Measurements from ENCODE around the gene GLIS1. TPM values are rescaled to one million over a fixed set of nuclear protein-coding genes. Genes with fewer than 3 reads are reported as not detected.

Gene GLIS1
- total RNA-seq, 1 donor from 2014 or later: 0.07 TPM

DNA sequence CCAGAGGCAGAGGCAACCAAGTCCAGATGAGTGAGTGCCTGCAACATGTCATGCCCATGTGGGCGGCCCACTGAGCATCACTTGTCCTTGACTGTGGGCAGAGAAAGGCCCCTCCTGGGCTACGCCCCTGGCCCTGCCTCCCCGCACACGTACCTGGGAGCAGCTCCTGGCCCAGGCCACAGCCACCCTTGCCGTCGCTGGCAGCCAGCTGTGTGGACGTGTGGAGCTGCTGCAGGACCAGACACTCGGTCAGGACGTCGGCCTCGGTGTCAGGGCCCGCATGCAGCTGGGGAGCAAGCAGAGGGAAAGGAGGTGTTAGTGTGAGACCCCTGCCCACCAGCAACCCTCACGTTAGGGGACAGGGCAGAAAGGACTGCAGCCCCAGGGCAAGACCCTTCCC lies 218.5 kb downstream of the GLIS1 start:
- no peak overlapping the region for H3K27ac ChIP-seq (ENCODE audit: low read depth, low read length)
- no peaks in the 10 kb centered on the region for H3K4me1 ChIP-seq (ENCODE audit: insufficient read depth, low read length)
- H3K27me3 ChIP-seq (ENCODE audit: insufficient read depth, low read length): no peaks in the 10 kb centered on the region

DNA sequence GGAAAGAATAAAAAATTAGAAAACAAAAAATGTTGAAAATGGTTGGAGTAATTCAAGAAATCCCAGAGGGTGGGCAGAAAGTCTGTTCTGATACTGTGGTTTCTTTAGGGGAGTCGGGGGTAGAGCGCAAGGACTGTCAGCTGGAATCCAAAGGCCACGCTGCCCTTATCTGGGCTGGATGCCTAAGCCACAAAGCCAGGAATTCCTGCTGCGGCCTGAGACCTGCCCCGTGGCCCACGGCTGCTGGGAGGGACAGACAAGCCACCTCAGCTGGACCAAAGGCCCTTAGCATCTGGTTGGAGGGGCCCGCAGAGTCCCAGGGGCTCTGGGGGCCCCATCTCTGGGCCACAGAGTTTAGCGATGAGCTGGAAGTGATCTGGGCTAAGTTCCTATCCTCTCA lies 219.5 kb downstream of the GLIS1 start:
- Histone ChIP-seq H3K36me3 (ENCODE audit: insufficient read depth, low read length) (peaks cover 12% of the 10 kb centered on the region), H4K20me1 (ENCODE audit: insufficient read depth, low read length) (peaks cover 89% of the 10 kb centered on the region), H3K4me2 (ENCODE audit: low read length) (no peak overlapping the region), H3K79me2 (ENCODE audit: insufficient read depth, low read length) (no peaks in the 10 kb centered on the region), H3K4me3 (ENCODE audit: insufficient read depth, low read depth, low read length) (no peak overlapping the region), H3K4me1 (ENCODE audit: insufficient read depth, low read length) (no peaks in the 10 kb centered on the region), H3K9me3 (ENCODE audit: insufficient read depth, low read depth, low read length) (no peaks in the 10 kb centered on the region), H2AFZ (ENCODE audit: low read depth, low read length) (no peak overlapping the region), H3K27ac (ENCODE audit: low read depth, low read length) (no peak overlapping the region), H3K9ac (ENCODE audit: low read length) (no peak overlapping the region), H3K27me3 (ENCODE audit: insufficient read depth, low read length) (no peaks in the 10 kb centered on the region)
- no peak for FAIRE-seq
- Mint-ChIP-seq H3K27me3 (ENCODE audit: low read depth, unreplicated experiment) (peaks cover 50% of the 10 kb centered on the region), H3K4me3 (ENCODE audit: unreplicated experiment) (no peak overlapping the region), H3K36me3 (ENCODE audit: low read depth, unreplicated experiment) (no peaks in the 10 kb centered on the region), H3K27ac (ENCODE audit: unreplicated experiment) (no peak overlapping the region), H3K4me1 (ENCODE audit: low read depth, unreplicated experiment) (peaks cover 6% of the 10 kb centered on the region), H3K9me3 (ENCODE audit: unreplicated experiment) (no peaks in the 10 kb centered on the region)
- TF ChIP-seq EZH2 (IDR thresholded peaks at IDR 0.05; ENCODE audit: insufficient read depth, low read length): no peak
- TF ChIP-seq, protein P1, sequence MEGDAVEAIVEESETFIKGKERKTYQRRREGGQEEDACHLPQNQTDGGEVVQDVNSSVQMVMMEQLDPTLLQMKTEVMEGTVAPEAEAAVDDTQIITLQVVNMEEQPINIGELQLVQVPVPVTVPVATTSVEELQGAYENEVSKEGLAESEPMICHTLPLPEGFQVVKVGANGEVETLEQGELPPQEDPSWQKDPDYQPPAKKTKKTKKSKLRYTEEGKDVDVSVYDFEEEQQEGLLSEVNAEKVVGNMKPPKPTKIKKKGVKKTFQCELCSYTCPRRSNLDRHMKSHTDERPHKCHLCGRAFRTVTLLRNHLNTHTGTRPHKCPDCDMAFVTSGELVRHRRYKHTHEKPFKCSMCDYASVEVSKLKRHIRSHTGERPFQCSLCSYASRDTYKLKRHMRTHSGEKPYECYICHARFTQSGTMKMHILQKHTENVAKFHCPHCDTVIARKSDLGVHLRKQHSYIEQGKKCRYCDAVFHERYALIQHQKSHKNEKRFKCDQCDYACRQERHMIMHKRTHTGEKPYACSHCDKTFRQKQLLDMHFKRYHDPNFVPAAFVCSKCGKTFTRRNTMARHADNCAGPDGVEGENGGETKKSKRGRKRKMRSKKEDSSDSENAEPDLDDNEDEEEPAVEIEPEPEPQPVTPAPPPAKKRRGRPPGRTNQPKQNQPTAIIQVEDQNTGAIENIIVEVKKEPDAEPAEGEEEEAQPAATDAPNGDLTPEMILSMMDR (IDR thresholded peaks at IDR 0.05; ENCODE audit: insufficient read depth, low read depth, low read length): no peak
- peak; percentile 40 for DNase-seq (ENCODE audit: low read depth)

More for the DNA sequence above, 218.5 kb downstream of the GLIS1 start:
- H3K79me2 ChIP-seq (ENCODE audit: insufficient read depth, low read length): no peaks in the 10 kb centered on the region
- Mint-ChIP-seq H3K4me1 (ENCODE audit: low read depth, unreplicated experiment) (peaks cover 6% of the 10 kb centered on the region), H3K27ac (ENCODE audit: unreplicated experiment) (no peak overlapping the region), H3K27me3 (ENCODE audit: low read depth, unreplicated experiment) (peaks cover 50% of the 10 kb centered on the region), H3K9me3 (ENCODE audit: unreplicated experiment) (no peaks in the 10 kb centered on the region), H3K36me3 (ENCODE audit: low read depth, unreplicated experiment) (no peaks in the 10 kb centered on the region), H3K4me3 (ENCODE audit: unreplicated experiment) (no peak overlapping the region)
- FAIRE-seq (no peak), DNase-seq (ENCODE audit: low read depth) (no peak)
- H3K4me3 ChIP-seq (ENCODE audit: insufficient read depth, low read depth, low read length): no peak overlapping the region
- H2AFZ ChIP-seq (ENCODE audit: low read depth, low read length): no peak overlapping the region
- H3K9ac ChIP-seq (ENCODE audit: low read length): no peak overlapping the region
- TF ChIP-seq, protein P1 (IDR thresholded peaks at IDR 0.05; ENCODE audit: insufficient read depth, low read depth, low read length): no peak
- TF ChIP-seq EZH2 (IDR thresholded peaks at IDR 0.05; ENCODE audit: insufficient read depth, low read length): no peak
- no peaks in the 10 kb centered on the region for H3K9me3 ChIP-seq (ENCODE audit: insufficient read depth, low read depth, low read length)
- H3K36me3 ChIP-seq (ENCODE audit: insufficient read depth, low read length): peaks cover 13% of the 10 kb centered on the region
- H4K20me1 ChIP-seq (ENCODE audit: insufficient read depth, low read length): peaks cover 87% of the 10 kb centered on the region
- no peak overlapping the region for H3K4me2 ChIP-seq (ENCODE audit: low read length)

DNA sequence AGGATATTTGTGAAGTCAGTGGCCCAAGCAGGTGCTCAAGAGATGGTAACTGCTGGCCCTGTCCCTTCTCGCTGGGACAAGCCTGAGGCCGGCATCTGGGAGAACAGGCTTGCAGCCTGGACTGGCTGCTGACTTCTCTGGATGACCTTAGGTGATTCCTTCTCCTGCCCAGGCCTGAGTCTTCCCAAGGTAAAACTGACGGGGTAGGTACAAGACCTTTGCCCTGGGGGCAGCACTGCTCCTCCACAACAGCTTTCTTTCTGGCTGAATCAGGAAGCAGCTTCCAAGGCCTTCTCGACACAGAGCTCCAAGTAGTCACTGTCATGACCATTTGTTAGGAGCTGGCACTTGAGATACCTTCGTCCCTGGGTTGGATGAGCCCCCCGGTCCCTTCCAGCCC lies 220.2 kb downstream of the GLIS1 start:
- Histone ChIP-seq H3K27ac (ENCODE audit: low read depth, low read length) (no peak overlapping the region), H3K9me3 (ENCODE audit: insufficient read depth, low read depth, low read length) (no peaks in the 10 kb centered on the region), H3K27me3 (ENCODE audit: insufficient read depth, low read length) (no peaks in the 10 kb centered on the region), H3K36me3 (ENCODE audit: insufficient read depth, low read length) (peaks cover 12% of the 10 kb centered on the region), H3K9ac (ENCODE audit: low read length) (no peak overlapping the region), H2AFZ (ENCODE audit: low read depth, low read length) (no peak overlapping the region), H3K79me2 (ENCODE audit: insufficient read depth, low read length) (no peaks in the 10 kb centered on the region), H3K4me2 (ENCODE audit: low read length) (no peak overlapping the region), H4K20me1 (ENCODE audit: insufficient read depth, low read length) (peaks cover 89% of the 10 kb centered on the region), H3K4me1 (ENCODE audit: insufficient read depth, low read length) (no peaks in the 10 kb centered on the region), H3K4me3 (ENCODE audit: insufficient read depth, low read depth, low read length) (no peak overlapping the region)
- no peak for TF ChIP-seq EZH2 (IDR thresholded peaks at IDR 0.05; ENCODE audit: insufficient read depth, low read length)
- TF ChIP-seq, protein P1 (IDR thresholded peaks at IDR 0.05; ENCODE audit: insufficient read depth, low read depth, low read length): no peak
- H3K4me3 Mint-ChIP-seq (ENCODE audit: unreplicated experiment): no peak overlapping the region
- no peaks in the 10 kb centered on the region for H3K36me3 Mint-ChIP-seq (ENCODE audit: low read depth, unreplicated experiment)
- H3K9me3 Mint-ChIP-seq (ENCODE audit: unreplicated experiment): no peaks in the 10 kb centered on the region
- DNase-seq (ENCODE audit: low read depth): no peak
- peaks cover 46% of the 10 kb centered on the region for H3K27me3 Mint-ChIP-seq (ENCODE audit: low read depth, unreplicated experiment)
- H3K27ac Mint-ChIP-seq (ENCODE audit: unreplicated experiment): no peak overlapping the region
- peaks cover 6% of the 10 kb centered on the region for H3K4me1 Mint-ChIP-seq (ENCODE audit: low read depth, unreplicated experiment)
- no peak for FAIRE-seq
